ENCODE results near the gene SUPV3L1. TPM values are rescaled to one million over a fixed set of nuclear protein-coding genes. Genes with fewer than 3 reads are reported as not detected.

Gene SUPV3L1
- total RNA-seq, 4 donors from 2014 or later, result 29.7 to 38.8 (median 32.2) TPM

DNA sequence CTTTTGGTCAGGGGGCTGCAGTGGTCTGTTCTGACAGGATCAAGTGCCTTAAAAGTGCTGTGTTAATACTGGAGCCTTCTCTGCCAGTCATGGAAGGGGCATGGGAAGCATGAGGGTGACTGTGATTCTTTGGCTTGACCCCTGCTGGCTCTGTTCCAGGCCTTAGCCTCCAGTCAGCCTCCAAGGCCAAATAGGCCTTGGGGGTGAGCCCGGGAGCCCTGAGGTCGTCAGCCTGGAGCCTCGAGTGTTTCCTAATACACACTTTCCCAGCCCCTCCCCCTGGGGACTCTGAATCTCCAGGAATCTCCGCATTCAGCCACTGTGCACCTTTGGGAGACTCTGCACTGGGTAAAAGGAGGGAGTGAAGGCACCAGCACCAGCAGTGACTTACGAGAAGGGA lies 50.1 kb downstream of the SUPV3L1 start:
- Histone ChIP-seq H3K9me3 (no peaks in the 10 kb centered on the region), H3K4me1 (no peaks in the 10 kb centered on the region), H3K4me3 (no peak overlapping the region), H3K27ac (no peak overlapping the region), H3K36me3 (no peaks in the 10 kb centered on the region), H3K27me3 (no peaks in the 10 kb centered on the region)
- in situ Hi-C loops (cut with MboI; ENCODE audit: low sequenced_read_pairs in 4 of 4), result loop anchor here (5.0 to 25.0 kb wide), 4 partner anchors 157 to 407 kb away; partner anchors contain the start of gene FAM241B (in 2 of the 4)
- intact Hi-C loops (cut with DNase I; ENCODE audit: low total_unique reads), result loop anchor here (10.0 kb wide), 1 partner anchor 275 kb away; no protein-coding TSS in a partner anchor
- DNase-seq, result no peak
- TF ChIP-seq, protein P1, sequence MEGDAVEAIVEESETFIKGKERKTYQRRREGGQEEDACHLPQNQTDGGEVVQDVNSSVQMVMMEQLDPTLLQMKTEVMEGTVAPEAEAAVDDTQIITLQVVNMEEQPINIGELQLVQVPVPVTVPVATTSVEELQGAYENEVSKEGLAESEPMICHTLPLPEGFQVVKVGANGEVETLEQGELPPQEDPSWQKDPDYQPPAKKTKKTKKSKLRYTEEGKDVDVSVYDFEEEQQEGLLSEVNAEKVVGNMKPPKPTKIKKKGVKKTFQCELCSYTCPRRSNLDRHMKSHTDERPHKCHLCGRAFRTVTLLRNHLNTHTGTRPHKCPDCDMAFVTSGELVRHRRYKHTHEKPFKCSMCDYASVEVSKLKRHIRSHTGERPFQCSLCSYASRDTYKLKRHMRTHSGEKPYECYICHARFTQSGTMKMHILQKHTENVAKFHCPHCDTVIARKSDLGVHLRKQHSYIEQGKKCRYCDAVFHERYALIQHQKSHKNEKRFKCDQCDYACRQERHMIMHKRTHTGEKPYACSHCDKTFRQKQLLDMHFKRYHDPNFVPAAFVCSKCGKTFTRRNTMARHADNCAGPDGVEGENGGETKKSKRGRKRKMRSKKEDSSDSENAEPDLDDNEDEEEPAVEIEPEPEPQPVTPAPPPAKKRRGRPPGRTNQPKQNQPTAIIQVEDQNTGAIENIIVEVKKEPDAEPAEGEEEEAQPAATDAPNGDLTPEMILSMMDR (IDR thresholded peaks at IDR 0.05 in 4 of 5, conservative IDR thresholded peaks at IDR 0.05 in 1 of 5), result no peak
- no peak for TF ChIP-seq POLR2A (IDR thresholded peaks at IDR 0.05)
- ATAC-seq, result no peak

DNA sequence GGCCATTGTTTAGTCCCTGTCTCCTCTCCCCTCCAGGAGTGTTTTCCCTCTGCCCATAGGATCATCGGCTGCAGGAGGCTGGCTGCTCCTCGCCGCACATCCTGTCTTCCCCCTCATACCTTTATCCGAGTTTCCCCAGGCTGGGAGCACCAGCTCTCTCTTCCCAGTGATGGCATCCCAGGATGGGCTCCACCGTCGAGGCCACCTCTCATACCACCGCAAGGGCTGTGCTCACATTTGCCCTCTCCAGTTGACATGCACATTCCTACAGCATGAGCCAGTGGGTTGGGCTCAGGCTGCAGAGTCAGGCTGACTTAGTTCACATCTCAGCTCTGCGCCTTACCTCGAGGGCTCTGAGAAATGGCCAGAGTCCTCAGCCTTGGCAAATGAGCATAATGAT lies 52.2 kb downstream of the SUPV3L1 start:
- no peak for DNase-seq

DNA sequence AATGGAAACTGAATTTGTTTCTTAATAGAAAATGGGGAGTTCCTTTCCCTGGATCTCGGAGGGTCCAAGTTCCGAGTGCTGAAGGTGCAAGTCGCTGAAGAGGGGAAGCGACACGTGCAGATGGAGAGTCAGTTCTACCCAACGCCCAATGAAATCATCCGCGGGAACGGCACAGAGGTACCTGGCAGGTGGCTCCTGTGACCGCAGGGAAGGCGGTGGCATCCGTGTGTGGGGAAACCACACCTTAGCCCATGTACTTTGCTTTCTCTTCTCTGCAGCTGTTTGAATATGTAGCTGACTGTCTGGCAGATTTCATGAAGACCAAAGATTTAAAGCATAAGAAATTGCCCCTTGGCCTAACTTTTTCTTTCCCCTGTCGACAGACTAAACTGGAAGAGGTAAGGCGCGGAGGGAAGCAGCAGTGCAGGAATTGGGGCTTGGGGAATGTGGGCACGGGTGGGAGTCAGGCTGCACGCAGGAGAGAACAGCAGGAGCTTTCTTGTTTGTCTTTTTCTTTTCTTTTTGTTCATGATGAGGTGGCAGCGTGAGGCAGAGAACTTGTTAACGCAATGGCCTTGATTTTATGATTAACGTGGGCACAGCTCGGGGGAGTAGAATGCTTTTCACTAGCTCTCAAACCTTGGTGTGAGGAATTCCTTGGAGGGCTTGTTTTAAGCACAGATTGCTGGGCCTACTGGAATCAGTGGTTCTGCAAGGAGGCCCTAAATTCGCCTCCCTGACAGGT lies 52.9 kb downstream of the SUPV3L1 start:
- intact Hi-C loops (cut with DNase I; ENCODE audit: low total_unique reads) (loop anchor here (10.0 kb wide), 1 partner anchor 272 kb away; no protein-coding TSS in a partner anchor), in situ Hi-C loops (cut with MboI; ENCODE audit: low sequenced_read_pairs in 4 of 4) (loop anchor here (5.0 to 25.0 kb wide), 4 partner anchors 154 to 404 kb away; partner anchors contain the start of gene FAM241B (in 2 of the 4))
- H3K36me3 ChIP-seq, result no peaks in the 10 kb centered on the region
- H3K4me1 ChIP-seq, result no peaks in the 10 kb centered on the region
- DNase-seq (no peak), ATAC-seq (no peak)
- H3K27ac ChIP-seq, result no peak overlapping the region
- H3K9me3 ChIP-seq, result no peaks in the 10 kb centered on the region
- TF ChIP-seq, protein P1 (IDR thresholded peaks at IDR 0.05 in 4 of 5, conservative IDR thresholded peaks at IDR 0.05 in 1 of 5), result no peak
- TF ChIP-seq POLR2A (IDR thresholded peaks at IDR 0.05), result no peak
- no peaks in the 10 kb centered on the region for H3K27me3 ChIP-seq
- no peak overlapping the region for H3K4me3 ChIP-seq

More for the DNA sequence above, 52.2 kb downstream of the SUPV3L1 start:
- H3K36me3 ChIP-seq, result no peaks in the 10 kb centered on the region
- H3K4me3 ChIP-seq, result no peak overlapping the region
- H3K27ac ChIP-seq, result no peak overlapping the region
- no peaks in the 10 kb centered on the region for H3K27me3 ChIP-seq
- H3K9me3 ChIP-seq, result no peaks in the 10 kb centered on the region
- no peak for ATAC-seq
- in situ Hi-C loops (cut with MboI; ENCODE audit: low sequenced_read_pairs in 4 of 4) (loop anchor here (5.0 to 25.0 kb wide), 4 partner anchors 155 to 405 kb away; partner anchors contain the start of gene FAM241B (in 2 of the 4)), intact Hi-C loops (cut with DNase I; ENCODE audit: low total_unique reads) (loop anchor here (10.0 kb wide), 1 partner anchor 273 kb away; no protein-coding TSS in a partner anchor)
- H3K4me1 ChIP-seq, result no peaks in the 10 kb centered on the region
- TF ChIP-seq, protein P1 (IDR thresholded peaks at IDR 0.05 in 4 of 5, conservative IDR thresholded peaks at IDR 0.05 in 1 of 5), result no peak
- TF ChIP-seq POLR2A (IDR thresholded peaks at IDR 0.05), result no peak

DNA sequence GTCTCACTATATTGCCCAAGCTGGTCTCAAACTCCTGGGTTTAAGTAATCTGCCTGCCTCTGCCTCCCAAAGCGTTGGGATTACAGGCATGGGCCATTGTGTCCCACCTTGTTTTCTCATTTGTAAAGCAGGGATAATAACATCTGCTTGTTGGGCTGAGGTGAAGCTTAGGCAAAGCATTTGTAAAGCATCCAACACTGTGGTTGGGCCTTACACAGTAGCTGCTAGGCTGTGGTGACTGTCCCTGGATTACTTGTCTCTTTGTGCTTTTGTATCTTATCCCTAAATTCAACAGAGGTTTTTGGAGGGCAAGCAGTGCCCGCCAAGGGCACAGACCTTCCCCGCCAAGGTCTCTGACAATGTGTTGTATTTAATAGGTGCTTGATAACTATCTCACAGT lies 54.4 kb downstream of the SUPV3L1 start:
- in situ Hi-C loops (cut with MboI; ENCODE audit: low sequenced_read_pairs in 4 of 4), result loop anchor here (5.0 to 25.0 kb wide), 4 partner anchors 153 to 403 kb away; partner anchors contain the start of gene FAM241B (in 2 of the 4)
- TF ChIP-seq POLR2A (IDR thresholded peaks at IDR 0.05), result no peak
- TF ChIP-seq, protein P1 (IDR thresholded peaks at IDR 0.05 in 4 of 5, conservative IDR thresholded peaks at IDR 0.05 in 1 of 5), result no peak

More for the DNA sequence above, 54.4 kb downstream of the SUPV3L1 start:
- Histone ChIP-seq H3K4me3 (no peak overlapping the region), H3K27ac (no peak overlapping the region), H3K36me3 (no peaks in the 10 kb centered on the region), H3K27me3 (no peaks in the 10 kb centered on the region), H3K9me3 (no peaks in the 10 kb centered on the region), H3K4me1 (no peaks in the 10 kb centered on the region)
- DNase-seq (no peak), ATAC-seq (no peak)
- intact Hi-C loops (cut with DNase I; ENCODE audit: low total_unique reads), result loop anchor here (10.0 kb wide), 1 partner anchor 270 kb away; no protein-coding TSS in a partner anchor
